K562 (cell line): ENCODE data around the gene PTP4A1. TPM values are rescaled to one million over a fixed set of nuclear protein-coding genes. Genes with fewer than 3 reads are reported as not detected.
A peak's percentile ranks its signal among the peaks of the same experiment; 100 is the strongest.

Experiments
- CBFA2T2 ChIP-seq: fragments of 450-650 bp; conservative IDR thresholded peaks from 2 replicates; pipeline ENCODE4 v1.6.1; 2017; ENCODE audit warnings: mild to moderate bottlenecking
- MBD2 ChIP-seq: sonication (generic); IDR thresholded peaks from 2 replicates; pipeline ENCODE4 v1.6.1; 2016; ENCODE audit warnings: low read depth, borderline replicate concordance
- SPI1 ChIP-seq: IDR thresholded peaks from 2 replicates; pipeline ENCODE4 v1.6.1; 2011; ENCODE audit warnings: low read depth, low read length, control low read depth, borderline replicate concordance
- TCF7 ChIP-seq: sonication (generic); IDR thresholded peaks from 2 replicates; pipeline ENCODE4 v1.6.1; 2016; ENCODE audit warnings: antibody characterized with exemption, borderline replicate concordance
- polyA plus RNA-seq, 8 experiments: library from polyadenylated mRNA; depleted of rRNA in 4 of 8; stranded (reverse) in 5 of 8; unstranded in 3 of 8; fragments of >200 nt; fragmentation: Nextera tagmentation in 2 of 8; fragmentation: Illumina TruSeq in 1 of 8; extraction: Ambion mirVana in 2 of 8; extraction: Trizol in 1 of 8; gene quantifications; 2 replicates each; pipeline versions ENCODE4 v1.2.1 to v1.2.3, GENCODE V29; 2011 to 2014; ENCODE audit warnings: inconsistent platforms in 1 of 8, missing spikeins in 1 of 8
- total RNA-seq, 7 experiments: library from RNA; depleted of rRNA in 6 of 7; stranded (reverse); fragments of >200 nt in 6 of 7; fragmentation: Illumina TruSeq in 2 of 7; extraction: Trizol in 2 of 7; gene quantifications; 2 replicates each; pipeline versions ENCODE4 v1.2.1 to v1.2.3, GENCODE V29; 2011 to 2021; ENCODE audit warnings: low replicate concordance in 1 of 7
- TF ChIP-seq, protein P1 (sequence below), 2 experiments: fragments of 450-650 bp; IDR thresholded peaks; 2 replicates each; pipeline ENCODE4 v1.6.1; 2016; ENCODE audit warnings: mild to moderate bottlenecking in 2 of 2, borderline replicate concordance in 1 of 2, low read depth in 1 of 2, moderate library complexity in 1 of 2
- TF ChIP-seq, protein P2 (sequence below): fragments of 450-650 bp; IDR thresholded peaks from 2 replicates; pipeline ENCODE4 v1.6.1; 2016; ENCODE audit warnings: low read depth, mild to moderate bottlenecking, moderate library complexity
- TF ChIP-seq, protein P3 (sequence below): sonication (generic); formaldehyde crosslinking; IDR thresholded peaks from 2 replicates; pipeline ENCODE4 v1.8.1; 2023; ENCODE audit warnings: mild to moderate bottlenecking, missing genetic modification reagents
- TF ChIP-seq, protein P4 (sequence below): fragments of 200-400 bp; formaldehyde crosslinking; IDR thresholded peaks from 2 replicates; pipeline ENCODE4 v1.6.1; 2017; ENCODE audit warnings: mild to moderate bottlenecking, low read depth, low read length, moderate library complexity
- TF ChIP-seq, protein P5 (sequence below), 2 experiments: fragments of 200-800 bp in 1 of 2; sonication (Bioruptor generic) in 1 of 2; sonication (generic) in 1 of 2; formaldehyde crosslinking in 1 of 2; IDR thresholded peaks in 1 of 2; conservative IDR thresholded peaks in 1 of 2; 2 replicates each; pipeline versions ENCODE4 v1.5.0 to v1.6.1; 2016 to 2020; ENCODE audit warnings: missing compliant biosample characterization in 1 of 2, missing genetic modification characterization in 1 of 2, missing genetic modification reagents in 1 of 2
- TF ChIP-seq, protein P6 (sequence below): sonication (generic); formaldehyde crosslinking; IDR thresholded peaks from 2 replicates; pipeline ENCODE4 v1.8.0; 2022; ENCODE audit warnings: mild to moderate bottlenecking, missing genetic modification reagents

PTP4A1 gene
- total and polyA plus RNA-seq, 9 of the 15 experiments (the other 6 are each of a cell fraction or from before 2014, with no cell fraction given): 3.7 to 67.5 (median 13.1) TPM

DNA sequence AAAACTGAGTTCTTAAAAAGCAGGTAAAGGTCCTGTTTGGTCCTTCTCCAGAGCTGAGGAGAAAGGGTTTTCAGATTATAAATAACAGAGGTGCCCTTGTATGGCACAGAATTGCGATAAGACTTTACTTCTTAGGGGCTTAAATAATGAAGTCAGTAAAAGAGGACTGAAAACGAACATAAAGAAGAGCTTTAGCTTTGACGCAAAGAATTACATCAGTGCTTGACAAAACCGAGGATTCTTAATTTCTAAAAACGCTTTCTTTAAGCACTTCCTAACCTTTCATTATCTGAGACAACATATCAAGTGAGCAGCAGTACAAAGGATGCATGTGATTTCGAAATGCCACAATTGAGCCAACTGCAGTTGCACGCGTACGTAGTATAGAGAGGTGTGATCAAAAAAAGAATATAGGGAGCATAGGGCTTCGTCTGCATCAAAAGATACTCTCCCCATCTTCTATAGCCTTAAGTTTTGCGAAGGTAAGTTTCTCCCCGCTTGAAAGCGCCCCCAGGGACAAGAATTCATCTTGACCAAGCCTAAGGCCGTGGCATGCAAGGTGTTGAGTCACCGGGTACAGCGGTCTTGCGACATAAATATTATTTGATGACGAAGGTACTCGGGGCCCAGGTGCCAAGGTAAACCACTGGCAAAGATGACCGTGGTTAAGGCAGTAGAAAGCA, 778 bp upstream of the PTP4A1 start (continued):
- TF ChIP-seq, protein P1, sequence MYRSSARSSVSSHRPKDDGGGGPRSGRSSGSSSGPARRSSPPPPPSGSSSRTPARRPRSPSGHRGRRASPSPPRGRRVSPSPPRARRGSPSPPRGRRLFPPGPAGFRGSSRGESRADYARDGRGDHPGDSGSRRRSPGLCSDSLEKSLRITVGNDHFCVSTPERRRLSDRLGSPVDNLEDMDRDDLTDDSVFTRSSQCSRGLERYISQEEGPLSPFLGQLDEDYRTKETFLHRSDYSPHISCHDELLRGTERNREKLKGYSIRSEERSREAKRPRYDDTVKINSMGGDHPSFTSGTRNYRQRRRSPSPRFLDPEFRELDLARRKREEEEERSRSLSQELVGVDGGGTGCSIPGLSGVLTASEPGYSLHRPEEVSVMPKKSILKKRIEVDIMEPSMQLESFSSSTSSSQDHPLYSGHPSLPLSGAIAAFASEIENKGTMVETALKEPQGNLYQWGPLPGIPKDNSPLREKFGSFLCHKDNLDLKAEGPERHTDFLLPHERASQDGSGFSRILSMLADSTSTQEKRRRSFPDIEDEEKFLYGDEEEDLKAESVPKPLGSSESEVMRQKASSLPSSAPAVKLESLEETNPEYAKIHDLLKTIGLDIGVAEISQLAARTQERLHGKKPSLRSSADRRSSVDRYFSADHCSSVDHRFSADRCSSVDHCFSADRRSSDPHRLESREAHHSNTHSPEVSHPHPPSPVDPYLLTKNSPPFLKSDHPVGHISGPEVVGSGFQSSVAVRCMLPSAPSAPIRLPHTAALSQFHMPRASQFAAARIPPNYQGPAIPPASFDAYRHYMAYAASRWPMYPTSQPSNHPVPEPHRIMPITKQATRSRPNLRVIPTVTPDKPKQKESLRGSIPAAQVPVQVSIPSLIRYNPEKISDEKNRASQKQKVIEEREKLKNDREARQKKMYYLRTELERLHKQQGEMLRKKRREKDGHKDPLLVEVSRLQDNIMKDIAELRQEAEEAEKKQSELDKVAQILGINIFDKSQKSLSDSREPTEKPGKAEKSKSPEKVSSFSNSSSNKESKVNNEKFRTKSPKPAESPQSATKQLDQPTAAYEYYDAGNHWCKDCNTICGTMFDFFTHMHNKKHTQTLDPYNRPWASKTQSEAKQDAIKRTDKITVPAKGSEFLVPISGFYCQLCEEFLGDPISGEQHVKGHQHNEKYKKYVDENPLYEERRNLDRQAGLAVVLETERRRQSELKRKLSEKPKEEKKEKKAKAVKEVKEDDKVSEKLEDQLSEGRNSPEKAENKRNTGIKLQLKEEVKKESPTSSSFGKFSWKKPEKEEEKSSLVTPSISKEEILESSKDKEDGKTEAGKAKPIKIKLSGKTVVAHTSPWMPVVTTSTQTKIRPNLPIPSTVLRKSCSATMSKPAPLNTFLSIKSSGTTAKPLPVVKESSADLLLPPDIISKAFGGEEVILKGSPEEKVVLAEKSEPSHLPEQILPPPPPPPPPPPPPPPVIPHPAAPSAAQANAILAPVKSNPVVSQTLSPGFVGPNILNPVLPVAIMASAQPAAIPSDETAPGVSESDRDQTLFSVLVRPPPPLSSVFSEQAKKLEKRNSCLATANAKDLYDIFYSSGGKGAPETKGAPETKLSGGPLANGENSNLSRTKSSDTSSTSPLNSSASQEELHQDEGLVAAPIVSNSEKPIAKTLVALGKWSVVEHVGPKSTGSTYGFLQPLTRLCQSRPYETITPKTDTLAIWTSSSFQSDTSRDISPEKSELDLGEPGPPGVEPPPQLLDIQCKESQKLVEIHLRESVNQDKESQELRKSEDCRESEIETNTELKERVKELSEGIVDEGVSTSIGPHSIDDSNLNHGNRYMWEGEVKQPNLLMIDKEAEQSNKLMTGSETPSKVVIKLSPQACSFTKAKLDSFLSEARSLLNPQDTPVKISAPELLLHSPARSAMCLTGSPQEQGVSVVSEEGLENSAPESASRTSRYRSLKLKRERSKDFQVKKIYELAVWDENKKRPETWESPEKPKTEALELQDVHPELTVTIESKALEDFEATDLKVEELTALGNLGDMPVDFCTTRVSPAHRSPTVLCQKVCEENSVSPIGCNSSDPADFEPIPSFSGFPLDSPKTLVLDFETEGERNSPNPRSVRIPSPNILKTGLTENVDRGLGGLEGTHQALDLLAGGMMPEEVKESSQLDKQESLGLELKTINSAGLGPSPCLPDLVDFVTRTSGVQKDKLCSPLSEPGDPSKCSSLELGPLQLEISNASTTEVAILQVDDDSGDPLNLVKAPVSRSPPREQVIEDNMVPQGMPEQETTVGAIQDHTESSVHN (IDR thresholded peaks at IDR 0.05; ENCODE audit: borderline replicate concordance in 1 of 2, low read depth in 1 of 2): no peak
- TF ChIP-seq SPI1 (no peak), CBFA2T2 (no peak), TCF7 (no peak), MBD2 (no peak)
- TF ChIP-seq, protein P2, sequence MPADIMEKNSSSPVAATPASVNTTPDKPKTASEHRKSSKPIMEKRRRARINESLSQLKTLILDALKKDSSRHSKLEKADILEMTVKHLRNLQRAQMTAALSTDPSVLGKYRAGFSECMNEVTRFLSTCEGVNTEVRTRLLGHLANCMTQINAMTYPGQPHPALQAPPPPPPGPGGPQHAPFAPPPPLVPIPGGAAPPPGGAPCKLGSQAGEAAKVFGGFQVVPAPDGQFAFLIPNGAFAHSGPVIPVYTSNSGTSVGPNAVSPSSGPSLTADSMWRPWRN: no peak
- TF ChIP-seq, protein P3, sequence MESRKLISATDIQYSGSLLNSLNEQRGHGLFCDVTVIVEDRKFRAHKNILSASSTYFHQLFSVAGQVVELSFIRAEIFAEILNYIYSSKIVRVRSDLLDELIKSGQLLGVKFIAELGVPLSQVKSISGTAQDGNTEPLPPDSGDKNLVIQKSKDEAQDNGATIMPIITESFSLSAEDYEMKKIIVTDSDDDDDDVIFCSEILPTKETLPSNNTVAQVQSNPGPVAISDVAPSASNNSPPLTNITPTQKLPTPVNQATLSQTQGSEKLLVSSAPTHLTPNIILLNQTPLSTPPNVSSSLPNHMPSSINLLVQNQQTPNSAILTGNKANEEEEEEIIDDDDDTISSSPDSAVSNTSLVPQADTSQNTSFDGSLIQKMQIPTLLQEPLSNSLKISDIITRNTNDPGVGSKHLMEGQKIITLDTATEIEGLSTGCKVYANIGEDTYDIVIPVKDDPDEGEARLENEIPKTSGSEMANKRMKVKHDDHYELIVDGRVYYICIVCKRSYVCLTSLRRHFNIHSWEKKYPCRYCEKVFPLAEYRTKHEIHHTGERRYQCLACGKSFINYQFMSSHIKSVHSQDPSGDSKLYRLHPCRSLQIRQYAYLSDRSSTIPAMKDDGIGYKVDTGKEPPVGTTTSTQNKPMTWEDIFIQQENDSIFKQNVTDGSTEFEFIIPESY (CRISPR knock-in tag): peak; percentile 67; the same call in 1 of the 2 replicates
- TF ChIP-seq, protein P4, sequence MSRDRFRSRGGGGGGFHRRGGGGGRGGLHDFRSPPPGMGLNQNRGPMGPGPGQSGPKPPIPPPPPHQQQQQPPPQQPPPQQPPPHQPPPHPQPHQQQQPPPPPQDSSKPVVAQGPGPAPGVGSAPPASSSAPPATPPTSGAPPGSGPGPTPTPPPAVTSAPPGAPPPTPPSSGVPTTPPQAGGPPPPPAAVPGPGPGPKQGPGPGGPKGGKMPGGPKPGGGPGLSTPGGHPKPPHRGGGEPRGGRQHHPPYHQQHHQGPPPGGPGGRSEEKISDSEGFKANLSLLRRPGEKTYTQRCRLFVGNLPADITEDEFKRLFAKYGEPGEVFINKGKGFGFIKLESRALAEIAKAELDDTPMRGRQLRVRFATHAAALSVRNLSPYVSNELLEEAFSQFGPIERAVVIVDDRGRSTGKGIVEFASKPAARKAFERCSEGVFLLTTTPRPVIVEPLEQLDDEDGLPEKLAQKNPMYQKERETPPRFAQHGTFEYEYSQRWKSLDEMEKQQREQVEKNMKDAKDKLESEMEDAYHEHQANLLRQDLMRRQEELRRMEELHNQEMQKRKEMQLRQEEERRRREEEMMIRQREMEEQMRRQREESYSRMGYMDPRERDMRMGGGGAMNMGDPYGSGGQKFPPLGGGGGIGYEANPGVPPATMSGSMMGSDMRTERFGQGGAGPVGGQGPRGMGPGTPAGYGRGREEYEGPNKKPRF: no peak
- TF ChIP-seq, protein P5, sequence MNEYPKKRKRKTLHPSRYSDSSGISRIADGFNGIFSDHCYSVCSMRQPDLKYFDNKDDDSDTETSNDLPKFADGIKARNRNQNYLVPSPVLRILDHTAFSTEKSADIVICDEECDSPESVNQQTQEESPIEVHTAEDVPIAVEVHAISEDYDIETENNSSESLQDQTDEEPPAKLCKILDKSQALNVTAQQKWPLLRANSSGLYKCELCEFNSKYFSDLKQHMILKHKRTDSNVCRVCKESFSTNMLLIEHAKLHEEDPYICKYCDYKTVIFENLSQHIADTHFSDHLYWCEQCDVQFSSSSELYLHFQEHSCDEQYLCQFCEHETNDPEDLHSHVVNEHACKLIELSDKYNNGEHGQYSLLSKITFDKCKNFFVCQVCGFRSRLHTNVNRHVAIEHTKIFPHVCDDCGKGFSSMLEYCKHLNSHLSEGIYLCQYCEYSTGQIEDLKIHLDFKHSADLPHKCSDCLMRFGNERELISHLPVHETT (CRISPR knock-in tag; conservative IDR thresholded peaks at IDR 0.05 in 1 of 2, IDR thresholded peaks at IDR 0.05 in 1 of 2): no peak
- TF ChIP-seq, protein P6, sequence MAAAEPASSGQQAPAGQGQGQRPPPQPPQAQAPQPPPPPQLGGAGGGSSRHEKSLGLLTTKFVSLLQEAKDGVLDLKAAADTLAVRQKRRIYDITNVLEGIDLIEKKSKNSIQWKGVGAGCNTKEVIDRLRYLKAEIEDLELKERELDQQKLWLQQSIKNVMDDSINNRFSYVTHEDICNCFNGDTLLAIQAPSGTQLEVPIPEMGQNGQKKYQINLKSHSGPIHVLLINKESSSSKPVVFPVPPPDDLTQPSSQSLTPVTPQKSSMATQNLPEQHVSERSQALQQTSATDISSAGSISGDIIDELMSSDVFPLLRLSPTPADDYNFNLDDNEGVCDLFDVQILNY (CRISPR knock-in tag): no peak
